GM18873 (cell line): ENCODE data around the gene GPSM3.
"Not testable (repeated sequence)": the region's sequence is repeated elsewhere in the genome, so short reads cannot be mapped to it uniquely, and the experiment has no call there.

Experiments
- ATAC-seq: cut with Tn5 transposase; IDR thresholded peaks from one replicate; pipeline ENCODE4 v1.9.1; 2021; ENCODE audit warnings: mild to moderate bottlenecking, moderate library complexity, moderate number of reproducible peaks; ENCODE audit not compliant: unreplicated experiment, low FRiP score

The GPSM3 gene

GRCh38 chr6:32203426-32204267 is 11.2 kb upstream of the GPSM3 start:
- ATAC-seq: no peak

- ATAC-seq: no peak
Measured at GRCh38 chr6:32202186-32202585, 9.7 kb upstream of the GPSM3 start.

- no peak for ATAC-seq
Measured at GRCh38 chr6:32200711-32201475, 8.4 kb upstream of the GPSM3 start.

GRCh38 chr6:32198866-32199265 is 6.4 kb upstream of the GPSM3 start:
- no peak for ATAC-seq

GRCh38 chr6:32198345-32198696 is 5.9 kb upstream of the GPSM3 start:
- no peak for ATAC-seq

GRCh38 chr6:32196682-32197616 is 4.5 kb upstream of the GPSM3 start:
- no peak for ATAC-seq

- peak; percentile 75 for ATAC-seq
Measured at GRCh38 chr6:32195902-32196681, 3.6 kb upstream of the GPSM3 start.

- ATAC-seq: no peak
Measured at GRCh38 chr6:32195652-32195901, 3.1 kb upstream of the GPSM3 start.

- peak; percentile 61 for ATAC-seq
Measured at GRCh38 chr6:32194825-32195651, 2.6 kb upstream of the GPSM3 start.

- no peak for ATAC-seq
Measured at GRCh38 chr6:32194388-32194787, 1.9 kb upstream of the GPSM3 start.

- not testable (repeated sequence) for ATAC-seq
Measured at GRCh38 chr6:32193096-32193495, 653 bp upstream of the GPSM3 start.

- no peak for ATAC-seq
Measured at GRCh38 chr6:32191696-32192607, 491 bp downstream of the GPSM3 start.

- no peak for ATAC-seq
Measured at GRCh38 chr6:32190911-32191677, 1.3 kb downstream of the GPSM3 start.

GRCh38 chr6:32190054-32190851 is 2.2 kb downstream of the GPSM3 start, which contains the start of gene PBX2:
PBX2 (minus strand) TSS chr6:32190202; CDS start chr6:32189915, 287 bp downstream.
- peak; percentile 49 for ATAC-seq

- ATAC-seq: no peak
Measured at GRCh38 chr6:32189742-32190053, 2.7 kb downstream of the GPSM3 start.

- no peak for ATAC-seq
Measured at GRCh38 chr6:32189069-32189741, 3.2 kb downstream of the GPSM3 start.
